ENCODE measurements around the gene KRT15. TPM values are rescaled to one million over a fixed set of nuclear protein-coding genes. Genes with fewer than 3 reads are reported as not detected.
A peak's percentile ranks its signal among the peaks of the same experiment; 100 is the strongest.

KRT15 gene
- total RNA-seq, 1 donor from 2014 or later: 24.3 TPM

DNA sequence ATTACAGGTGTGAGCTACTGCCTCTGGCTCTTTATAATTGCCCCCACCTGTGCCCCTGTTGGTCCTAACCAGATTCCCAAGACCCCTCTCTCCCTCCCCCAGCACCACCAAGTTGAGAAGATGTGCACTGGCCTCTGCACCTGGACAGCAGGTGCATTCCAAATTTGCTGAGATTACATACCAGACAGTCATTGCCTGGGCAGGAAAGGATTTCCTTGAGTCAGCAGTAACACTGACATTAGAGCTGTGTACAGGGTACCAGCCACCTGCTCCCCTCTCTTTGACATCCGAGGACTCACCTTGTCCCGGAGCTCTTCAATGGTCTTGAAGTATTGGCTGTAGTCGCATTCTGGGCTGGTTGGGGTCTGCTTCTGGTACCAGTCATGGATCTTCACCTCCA, 659 bp downstream of the KRT15 start:
- DNase-seq (no peak), ATAC-seq (no peak)
- Histone ChIP-seq H3K4me1 (no peaks in the 10 kb centered on the region), H3K9me3 (no peaks in the 10 kb centered on the region), H3K4me3 (no peak overlapping the region), H3K27ac (no peak overlapping the region), H3K27me3 (peaks cover 6% of the 10 kb centered on the region), H3K36me3 (no peaks in the 10 kb centered on the region)
- TF ChIP-seq, protein P1, sequence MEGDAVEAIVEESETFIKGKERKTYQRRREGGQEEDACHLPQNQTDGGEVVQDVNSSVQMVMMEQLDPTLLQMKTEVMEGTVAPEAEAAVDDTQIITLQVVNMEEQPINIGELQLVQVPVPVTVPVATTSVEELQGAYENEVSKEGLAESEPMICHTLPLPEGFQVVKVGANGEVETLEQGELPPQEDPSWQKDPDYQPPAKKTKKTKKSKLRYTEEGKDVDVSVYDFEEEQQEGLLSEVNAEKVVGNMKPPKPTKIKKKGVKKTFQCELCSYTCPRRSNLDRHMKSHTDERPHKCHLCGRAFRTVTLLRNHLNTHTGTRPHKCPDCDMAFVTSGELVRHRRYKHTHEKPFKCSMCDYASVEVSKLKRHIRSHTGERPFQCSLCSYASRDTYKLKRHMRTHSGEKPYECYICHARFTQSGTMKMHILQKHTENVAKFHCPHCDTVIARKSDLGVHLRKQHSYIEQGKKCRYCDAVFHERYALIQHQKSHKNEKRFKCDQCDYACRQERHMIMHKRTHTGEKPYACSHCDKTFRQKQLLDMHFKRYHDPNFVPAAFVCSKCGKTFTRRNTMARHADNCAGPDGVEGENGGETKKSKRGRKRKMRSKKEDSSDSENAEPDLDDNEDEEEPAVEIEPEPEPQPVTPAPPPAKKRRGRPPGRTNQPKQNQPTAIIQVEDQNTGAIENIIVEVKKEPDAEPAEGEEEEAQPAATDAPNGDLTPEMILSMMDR (IDR thresholded peaks at IDR 0.05): no peak
- intact Hi-C loops (cut with DNase I): no loop called here

- DNase-seq (peak; percentile 75), ATAC-seq (no peak)
- Histone ChIP-seq H3K27ac (no peak overlapping the region), H3K36me3 (no peaks in the 10 kb centered on the region), H3K4me3 (no peak overlapping the region), H3K9me3 (no peaks in the 10 kb centered on the region), H3K27me3 (peaks cover 6% of the 10 kb centered on the region), H3K4me1 (no peaks in the 10 kb centered on the region)
- intact Hi-C loops (cut with DNase I): no loop called here
- TF ChIP-seq, protein P1 (IDR thresholded peaks at IDR 0.05): no peak
Observed at GRCh38 chr17:41516830-41517283, 1.8 kb downstream of the KRT15 start.

- Histone ChIP-seq H3K4me1 (no peaks in the 10 kb centered on the region), H3K9me3 (no peaks in the 10 kb centered on the region), H3K36me3 (no peaks in the 10 kb centered on the region), H3K27me3 (peaks cover 6% of the 10 kb centered on the region), H3K27ac (no peak overlapping the region), H3K4me3 (no peak overlapping the region)
- ATAC-seq (peak; percentile 50), DNase-seq (no peak)
- TF ChIP-seq, protein P1 (IDR thresholded peaks at IDR 0.05): no peak
- intact Hi-C loops (cut with DNase I): no loop called here
Observed at GRCh38 chr17:41516147-41516829, 2.4 kb downstream of the KRT15 start.

- intact Hi-C loops (cut with DNase I): no loop called here
- Histone ChIP-seq H3K9me3 (no peaks in the 10 kb centered on the region), H3K36me3 (no peaks in the 10 kb centered on the region), H3K27ac (no peak overlapping the region), H3K4me3 (no peak overlapping the region), H3K4me1 (no peaks in the 10 kb centered on the region), H3K27me3 (no peaks in the 10 kb centered on the region)
- TF ChIP-seq, protein P1 (IDR thresholded peaks at IDR 0.05): no peak
- DNase-seq (no peak), ATAC-seq (no peak)
Observed at GRCh38 chr17:41513168-41513547, 5.5 kb downstream of the KRT15 start.

DNA sequence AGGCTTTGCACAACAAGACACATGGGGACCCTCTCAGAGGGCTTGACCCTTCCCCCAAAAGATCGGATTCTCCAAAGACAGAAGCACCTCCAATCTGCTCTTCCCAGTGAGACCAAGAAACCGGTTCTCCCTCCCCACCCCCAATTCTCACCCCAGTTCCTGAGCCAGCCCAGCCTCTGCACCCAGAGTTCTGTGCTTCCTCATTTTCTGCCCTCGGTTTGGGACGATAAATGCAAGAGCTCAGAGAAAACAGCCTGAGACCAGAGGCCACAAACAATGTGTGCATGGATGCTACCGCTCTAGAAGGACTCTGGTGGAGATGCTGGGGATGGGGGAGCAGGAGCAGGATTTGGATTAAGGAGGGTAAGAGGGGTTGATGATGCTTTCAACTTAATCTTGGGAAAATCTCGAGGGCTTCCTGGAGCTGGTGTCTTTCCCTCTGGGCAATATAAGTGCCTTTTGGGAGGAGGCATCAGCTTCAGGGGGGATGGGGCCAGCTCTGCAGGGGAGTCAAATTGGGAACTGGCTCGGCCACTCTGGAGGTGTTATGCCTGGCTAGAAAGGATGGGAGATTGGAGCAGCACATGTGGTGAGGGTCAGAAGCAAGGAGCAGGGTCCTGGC, 6.0 kb downstream of the KRT15 start:
- intact Hi-C loops (cut with DNase I): no loop called here
- Histone ChIP-seq H3K4me3 (no peak overlapping the region), H3K27me3 (no peaks in the 10 kb centered on the region), H3K4me1 (no peaks in the 10 kb centered on the region), H3K36me3 (no peaks in the 10 kb centered on the region), H3K27ac (no peak overlapping the region), H3K9me3 (no peaks in the 10 kb centered on the region)
- TF ChIP-seq, protein P1 (IDR thresholded peaks at IDR 0.05): no peak
- DNase-seq: no peak
- ATAC-seq: no peak
